H1 (cell line): ENCODE measurements around the gene AAMDC. TPM values are rescaled to one million over a fixed set of nuclear protein-coding genes. Genes with fewer than 3 reads are reported as not detected.
A peak's percentile ranks its signal among the peaks of the same experiment; 100 is the strongest.

ENCODE experiments used
- CTCF ChIA-PET: fragments of 300-600 bp; sonication (Branson Sonifier 250); formaldehyde crosslinking; loops from one replicate; lab custom pipeline; 2021; ENCODE audit not compliant: partially characterized antibody; lab: Charles Lee
- POLR2A ChIA-PET: fragments of 300-600 bp; sonication (Branson Sonifier 250); formaldehyde crosslinking; loops from one replicate; lab custom pipeline; 2021; ENCODE audit warnings: inconsistent platforms; ENCODE audit not compliant: partially characterized antibody; lab: Charles Lee
- DNase-seq, 2 experiments: peaks; one replicate each; pipeline versions ENCODE4 v3.0.0 to v3.0.0-alpha.2; 2010 to 2022; ENCODE audit warnings: low spot score in 2 of 2, low read depth in 1 of 2, mixed read lengths in 1 of 2
- FAIRE-seq: peaks from 2 replicates; lab custom pipeline; 2011; peaks lifted over from hg19 to GRCh38; lab: Jason Lieb, UNC
- H2AFZ ChIP-seq: 2 replicates; pipeline ENCODE4 v1.8.1; 2012; ENCODE audit warnings: low read length, inconsistent platforms
- H2AK5ac ChIP-seq: 2 replicates; pipeline ENCODE4 v1.6.1; 2013; ENCODE audit warnings: low read depth, low read length
- H2BK120ac ChIP-seq: replicated peaks from 2 replicates; pipeline ENCODE3; 2013; ENCODE audit warnings: low read depth, low read length, inconsistent platforms
- H2BK12ac ChIP-seq: 2 replicates; pipeline ENCODE4 v1.6.1; 2013; ENCODE audit warnings: low read depth, low read length
- H2BK15ac ChIP-seq: 2 replicates; pipeline ENCODE4 v1.6.1; 2013; ENCODE audit warnings: low read length
- H2BK20ac ChIP-seq: 2 replicates; pipeline ENCODE4 v1.6.1; 2013; ENCODE audit warnings: low read length
- H2BK5ac ChIP-seq: 2 replicates; pipeline ENCODE4 v1.6.1; 2013; ENCODE audit warnings: low read depth, low read length
- H3K14ac ChIP-seq: 2 replicates; pipeline ENCODE4 v1.6.1; 2013; ENCODE audit warnings: inconsistent platforms; ENCODE audit not compliant: insufficient read length
- H3K18ac ChIP-seq: 2 replicates; pipeline ENCODE4 v1.6.1; 2013; ENCODE audit warnings: low read length; ENCODE audit errors: extremely low read depth
- H3K23ac ChIP-seq: 2 replicates; pipeline ENCODE4 v1.6.1; 2013; ENCODE audit warnings: inconsistent platforms; ENCODE audit not compliant: insufficient read length
- H3K23me2 ChIP-seq: 2 replicates; pipeline ENCODE4 v1.6.1; 2013; ENCODE audit warnings: low read depth, low read length
- H3K27ac ChIP-seq: 2 replicates; pipeline ENCODE4 v1.6.1; 2011; ENCODE audit warnings: low read depth, low read length, inconsistent platforms
- H3K27me3 ChIP-seq, 4 experiments: replicated peaks in 1 of 4; 1 replicate in 1 of 4; 2 replicates in 3 of 4; pipeline versions ENCODE4 v1.6.1 to v1.8.1; 2011 to 2013; ENCODE audit warnings: low read length in 3 of 4, mild to moderate bottlenecking in 3 of 4, inconsistent platforms in 2 of 4, mixed read lengths in 2 of 4, moderate library complexity in 1 of 4; ENCODE audit not compliant: control insufficient read depth in 3 of 4, insufficient read depth in 3 of 4; ENCODE audit errors: extremely low read depth in 1 of 4
- H3K36me3 ChIP-seq, 4 experiments: 2 replicates each; pipeline versions ENCODE4 v1.6.1 to v1.8.1; 2011 to 2013; ENCODE audit warnings: mild to moderate bottlenecking in 4 of 4, low read length in 3 of 4, moderate library complexity in 2 of 4, control low read depth in 1 of 4, inconsistent platforms in 1 of 4; ENCODE audit not compliant: insufficient read depth in 4 of 4, control insufficient read depth in 2 of 4
- H3K4ac ChIP-seq: replicated peaks from 2 replicates; pipeline ENCODE3; 2013; ENCODE audit warnings: low read length, low read depth, mixed read lengths, inconsistent platforms; ENCODE audit not compliant: insufficient read length
- H3K4me1 ChIP-seq, 4 experiments: replicated peaks in 1 of 4; 1 replicate in 1 of 4; 2 replicates in 3 of 4; pipeline versions ENCODE4 v1.6.1 to v1.8.1; 2011 to 2013; ENCODE audit warnings: low read length in 3 of 4, inconsistent platforms in 2 of 4, mixed read lengths in 1 of 4; ENCODE audit not compliant: insufficient read depth in 4 of 4, control insufficient read depth in 3 of 4
- H3K4me2 ChIP-seq, 2 experiments: 2 replicates each; pipeline versions ENCODE4 v1.6.1 to v1.8.1; 2011 to 2013; ENCODE audit warnings: low read depth in 2 of 2, low read length in 2 of 2, control low read depth in 1 of 2, inconsistent platforms in 1 of 2, mild to moderate bottlenecking in 1 of 2; ENCODE audit not compliant: insufficient read depth in 1 of 2
- H3K4me3 ChIP-seq, 4 experiments: fragments of 200-600, 300-600 bp in 1 of 4; sonication (generic), shearing (Covaris generic), sonication (Bioruptor Twin) in 1 of 4; 2 replicates each; pipeline versions ENCODE4 v1.5.1 to v1.8.1; 2011 to 2016; ENCODE audit warnings: low read length in 4 of 4, low read depth in 3 of 4, control low read depth in 2 of 4, inconsistent platforms in 2 of 4, mild to moderate bottlenecking in 2 of 4, mixed read lengths in 1 of 4, moderate library complexity in 1 of 4; ENCODE audit not compliant: insufficient read depth in 2 of 4; ENCODE audit errors: extremely low read depth in 1 of 4
- H3K56ac ChIP-seq: replicated peaks from 2 replicates; pipeline ENCODE3; 2013; ENCODE audit warnings: low read depth, mild to moderate bottlenecking, mixed read lengths, low read length, inconsistent platforms; ENCODE audit not compliant: insufficient read length
- H3K79me1 ChIP-seq: 2 replicates; pipeline ENCODE4 v1.6.1; 2013; ENCODE audit warnings: low read depth, low read length, control low read depth
- H3K79me2 ChIP-seq, 2 experiments: 2 replicates each; pipeline versions ENCODE4 v1.6.1 to v1.8.1; 2012 to 2013; ENCODE audit warnings: low read length in 2 of 2, mild to moderate bottlenecking in 2 of 2, inconsistent platforms in 1 of 2; ENCODE audit not compliant: insufficient read depth in 2 of 2, control insufficient read depth in 1 of 2
- H3K9ac ChIP-seq, 4 experiments: replicated peaks in 1 of 4; 1 replicate in 1 of 4; 2 replicates in 3 of 4; pipeline versions ENCODE4 v1.6.1 to v1.8.1; 2011 to 2013; ENCODE audit warnings: low read depth in 3 of 4, low read length in 3 of 4, control low read depth in 2 of 4, mild to moderate bottlenecking in 2 of 4, moderate library complexity in 2 of 4, inconsistent platforms in 1 of 4; ENCODE audit errors: extremely low read depth in 1 of 4
- H3K9me3 ChIP-seq, 2 experiments: 2 replicates each; pipeline versions ENCODE4 v1.6.1 to v1.8.1; 2012 to 2013; ENCODE audit warnings: mild to moderate bottlenecking in 2 of 2, moderate library complexity in 2 of 2, control low read depth in 1 of 2, inconsistent platforms in 1 of 2, low read depth in 1 of 2, low read length in 1 of 2, mixed read lengths in 1 of 2; ENCODE audit not compliant: insufficient read depth in 2 of 2
- H4K20me1 ChIP-seq, 2 experiments: replicated peaks in 1 of 2; 2 replicates each; pipeline versions ENCODE3 to v1.8.1; 2011 to 2013; ENCODE audit warnings: inconsistent platforms in 2 of 2, low read length in 2 of 2, mild to moderate bottlenecking in 1 of 2; ENCODE audit not compliant: insufficient read depth in 2 of 2, control insufficient read depth in 1 of 2
- H4K5ac ChIP-seq: 2 replicates; pipeline ENCODE4 v1.6.1; 2013; ENCODE audit warnings: low read length, low read depth, mixed read lengths, inconsistent platforms; ENCODE audit not compliant: insufficient read length
- H4K8ac ChIP-seq: 2 replicates; pipeline ENCODE4 v1.8.0; 2013; ENCODE audit warnings: mild to moderate bottlenecking, moderate library complexity, low read length, inconsistent platforms; ENCODE audit not compliant: insufficient read depth; ENCODE audit errors: extremely low read depth
- H4K91ac ChIP-seq: replicated peaks from 2 replicates; pipeline ENCODE3; 2013; ENCODE audit warnings: low read length, mixed read lengths, inconsistent platforms; ENCODE audit not compliant: insufficient read length
- ASH2L ChIP-seq: fragments of 200-600, 300-600 bp; sonication (generic); IDR thresholded peaks from one replicate; pipeline ENCODE4 v1.7.1; 2017; ENCODE audit warnings: low read length
- CHD2 ChIP-seq: IDR thresholded peaks from 2 replicates; pipeline ENCODE4 v1.6.1; 2012; ENCODE audit warnings: low read length, improper control_type of control experiment
- EZH2 ChIP-seq: fragments of 200-600 bp; sonication (generic); IDR thresholded peaks from 2 replicates; pipeline ENCODE4 v1.7.1; 2012; ENCODE audit warnings: low read depth, mild to moderate bottlenecking, moderate library complexity, low read length, inconsistent platforms; ENCODE audit not compliant: severe bottlenecking
- JUND ChIP-seq: IDR thresholded peaks from 2 replicates; pipeline ENCODE4 v1.6.1; 2011; ENCODE audit warnings: mild to moderate bottlenecking, improper control_type of control experiment, low read length
- KDM4A ChIP-seq: IDR thresholded peaks from one replicate; pipeline ENCODE4 v1.7.1; 2012; ENCODE audit warnings: low read depth, mild to moderate bottlenecking, moderate library complexity, low read length, inconsistent platforms; ENCODE audit not compliant: severe bottlenecking
- NRF1 ChIP-seq: IDR thresholded peaks from 2 replicates; pipeline ENCODE4 v1.6.1; 2011; ENCODE audit warnings: mild to moderate bottlenecking, low read depth, low read length, improper control_type of control experiment
- SIRT6 ChIP-seq: IDR thresholded peaks from one replicate; pipeline ENCODE4 v1.7.1; 2012; ENCODE audit warnings: low read length, inconsistent platforms
- SIX5 ChIP-seq: IDR thresholded peaks from 2 replicates; pipeline ENCODE4 v1.6.1; 2011; ENCODE audit warnings: mild to moderate bottlenecking, low read depth, low read length
- SP2 ChIP-seq: IDR thresholded peaks from 2 replicates; pipeline ENCODE4 v1.6.1; 2012; ENCODE audit warnings: mild to moderate bottlenecking, low read length, inconsistent platforms
- SUZ12 ChIP-seq: fragments of 200-600 bp; sonication (generic); IDR thresholded peaks from 2 replicates; pipeline ENCODE4 v1.6.1; 2012; ENCODE audit warnings: mild to moderate bottlenecking, inconsistent platforms, low read length, moderate library complexity, mixed read lengths
- TAF1 ChIP-seq: IDR thresholded peaks from 2 replicates; pipeline ENCODE4 v1.6.1; 2011; ENCODE audit warnings: mild to moderate bottlenecking, low read depth, low read length
- TAF7 ChIP-seq: optimal IDR thresholded peaks from 2 replicates; pipeline ENCODE3; 2011; ENCODE audit warnings: low read depth, mild to moderate bottlenecking, inconsistent platforms, low read length, moderate library complexity, borderline replicate concordance
- WGBS, 2 experiments: shearing (Covaris generic) in 1 of 2; methylation state at CpG; one replicate each; pipeline versions ENCODE4 v1.1.6 to v1.1.7; 2013 to 2015; ENCODE audit warnings: low lambda C conversion rate in 2 of 2, mixed read lengths in 2 of 2, inconsistent platforms in 1 of 2, low coverage in 1 of 2, missing lambda C conversion rate in 1 of 2; ENCODE audit not compliant: insufficient replicate concordance in 2 of 2, insufficient coverage in 1 of 2, insufficient read length in 1 of 2; ENCODE audit errors: extremely low coverage in 1 of 2, missing lambda C conversion rate in 1 of 2; 5-methylcytosine and 5-hydroxymethylcytosine counted together
- polyA plus RNA-seq, 7 experiments: library from polyadenylated mRNA; depleted of rRNA in 3 of 7; stranded (reverse) in 5 of 7; unstranded in 2 of 7; fragments of >200 nt in 5 of 7; fragments of 200-250 nt in 2 of 7; gene quantifications; 1 replicate in 5 of 7; 2 replicates in 1 of 7; 4 replicates in 1 of 7; pipeline versions ENCODE4 v1.2.1 to v1.2.3, GENCODE V29; 2011 to 2013; ENCODE audit warnings: missing spikeins in 2 of 7, mixed read lengths in 2 of 7
- total RNA-seq: library from RNA; stranded (reverse); fragmentation: NEBNext Ultra II Directional; extraction: Animal tissue kit (Norgen Biotek cat#: 25700); gene quantifications from 2 replicates; pipeline ENCODE4 v1.2.1, GENCODE V29; 2021
- TF ChIP-seq, protein P1 (sequence below): IDR thresholded peaks from 2 replicates; pipeline ENCODE4 v1.6.1; 2012; ENCODE audit warnings: inconsistent platforms

AAMDC gene
- total and polyA plus RNA-seq, 2 of the 8 experiments (the other 6 are each of a cell fraction or from before 2014, with no cell fraction given): 17.2 to 19.5 TPM

DNA sequence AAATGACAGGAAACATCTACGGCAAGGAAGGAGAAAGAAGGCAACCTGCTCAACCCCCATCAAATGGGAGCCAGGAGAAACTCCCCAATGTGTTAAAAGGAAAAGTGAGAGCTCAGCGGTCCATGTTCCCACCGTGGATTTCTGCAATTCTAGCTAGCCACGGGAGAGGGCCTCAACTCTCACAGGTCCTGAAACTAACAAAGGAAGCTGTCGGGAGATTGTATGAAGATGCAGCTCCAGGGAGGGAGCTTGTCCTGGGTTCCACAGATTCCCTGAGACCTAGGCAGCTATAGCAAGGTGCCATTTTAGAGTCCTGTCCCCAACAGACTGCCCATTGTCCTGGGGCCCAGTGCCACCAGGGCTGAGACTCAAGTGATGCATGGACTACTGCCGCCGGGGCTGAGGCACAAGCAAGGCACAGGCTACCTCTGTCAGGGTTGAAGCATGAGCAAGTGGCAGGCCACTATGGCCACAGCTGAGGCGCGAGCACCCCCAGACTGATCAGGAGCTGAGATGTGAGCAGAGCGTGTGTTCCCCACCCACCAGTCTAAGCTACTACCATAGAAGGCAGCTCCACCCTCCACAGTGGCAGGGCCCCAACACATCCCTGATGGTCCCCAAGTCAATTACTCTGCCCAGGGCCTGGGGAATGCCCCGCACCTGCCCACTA is 31.7 kb upstream of the AAMDC start:
- Histone ChIP-seq H3K56ac (no peak overlapping the region), H2AFZ (no peak overlapping the region), H3K27me3 (no peaks in the 10 kb centered on the region), H3K9ac (no peak overlapping the region), H4K5ac (no peak overlapping the region), H3K36me3 (peaks cover 0 to 17% (median 6%) of the 10 kb centered on the region in 4 experiments; a peak in 4 of 8 replicates), H2BK12ac (0 out of 2 replicates have a peak overlapping the region, but pooled peaks have one; percentile 4), H3K4me2 (no peak overlapping the region), H3K9me3 (peaks cover 16 to 17% of the 10 kb centered on the region in 2 experiments), H3K4me3 (no peak overlapping the region), H2BK5ac (0 out of 2 replicates have a peak overlapping the region, but pooled peaks have one; percentile 12), H3K14ac (no peak overlapping the region), H3K79me1 (peaks cover 7% of the 10 kb centered on the region), H2AK5ac (peak overlapping the region; percentile 39; the same call in 1 of the 2 replicates), H3K4me1 (peaks cover 0 to 8% (median 3%) of the 10 kb centered on the region in 4 experiments; a peak in 5 of 7 replicates), H4K91ac (no peak overlapping the region), H2BK20ac (no peak overlapping the region), H3K4ac (no peak overlapping the region), H4K20me1 (peaks cover 12 to 21% of the 10 kb centered on the region in 2 experiments), H3K27ac (0 out of 2 replicates have a peak overlapping the region, but pooled peaks have one; percentile 8), H3K23me2 (no peaks in the 10 kb centered on the region), H4K8ac (no peak overlapping the region), H2BK15ac (no peak overlapping the region), H2BK120ac (no peak overlapping the region), H3K18ac (no peak overlapping the region), H3K79me2 (peaks cover 18 to 95% of the 10 kb centered on the region in 2 experiments), H3K23ac (no peak overlapping the region)
- ChIA-PET CTCF (interaction anchor here (0.6 to 2.5 kb wide), 10 partner anchors 7 to 205 kb away, joined by 3 to 11 read pairs (median 4); partner anchors contain the start of genes INTS4 and RSF1), POLR2A (interaction anchor here (1.4 kb wide), 1 partner anchor 32 kb away, joined by 3 read pairs; no protein-coding TSS in a partner anchor)
- no peak for DNase-seq
- 86% methylated on average over 11 of the region's 11 CpGs; no CpG with 5 or more reads in 1 of the 2 experiments for WGBS, 2 experiments
- FAIRE-seq: no peak
- no peak for TF ChIP-seq SIRT6
- no peak for TF ChIP-seq EZH2
- TF ChIP-seq SIX5: no peak
- TF ChIP-seq CHD2: no peak
- no peak for TF ChIP-seq KDM4A
- TF ChIP-seq JUND: no peak
- TF ChIP-seq NRF1: no peak
- TF ChIP-seq SP2: no peak
- TF ChIP-seq, protein P1, sequence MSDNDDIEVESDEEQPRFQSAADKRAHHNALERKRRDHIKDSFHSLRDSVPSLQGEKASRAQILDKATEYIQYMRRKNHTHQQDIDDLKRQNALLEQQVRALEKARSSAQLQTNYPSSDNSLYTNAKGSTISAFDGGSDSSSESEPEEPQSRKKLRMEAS: no peak
- no peak for TF ChIP-seq TAF1
- no peak for TF ChIP-seq SUZ12
- no peak for TF ChIP-seq TAF7
- TF ChIP-seq ASH2L: no peak
